ENCODE data around the gene OR2V2. TPM values are rescaled to one million over a fixed set of nuclear protein-coding genes. Genes with fewer than 3 reads are reported as not detected.
A peak's percentile ranks its signal among the peaks of the same experiment; 100 is the strongest.
"Not testable (repeated sequence)": the region's sequence is repeated elsewhere in the genome, so short reads cannot be mapped to it uniquely, and the experiment has no call there.

OR2V2 gene
- total RNA-seq, 1 experiment from 2014 or later, result not detected

DNA sequence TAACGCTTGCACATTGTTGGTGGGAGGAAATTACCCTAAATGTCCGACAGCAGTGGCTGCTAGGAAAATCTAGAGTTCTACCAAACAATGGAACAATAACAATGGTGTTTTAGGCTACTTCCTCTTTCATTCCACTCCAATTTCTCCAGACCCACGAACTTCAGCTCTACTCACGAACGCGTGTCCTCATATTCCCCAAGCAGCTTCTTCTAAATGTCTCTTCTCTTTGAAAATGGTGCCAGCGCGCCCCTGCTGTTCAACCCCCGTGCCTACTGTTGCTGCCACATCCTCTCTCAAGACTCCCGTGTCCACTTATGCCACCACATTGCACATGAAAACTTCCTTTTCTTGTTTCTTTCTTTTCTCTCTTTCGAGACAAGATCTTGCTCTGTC is 25.6 kb downstream of the OR2V2 start:
- H3K4me3 ChIP-seq (ENCODE audit: low read depth, low read length, poor library complexity, severe bottlenecking), result peak overlapping the region; percentile 20
- no peaks in the 10 kb centered on the region for H3K9me3 ChIP-seq (ENCODE audit: low read depth, low read length, poor library complexity, severe bottlenecking)
- no peaks in the 10 kb centered on the region for H3K4me1 ChIP-seq (ENCODE audit: insufficient read depth, low read length, poor library complexity, severe bottlenecking)
- H3K36me3 ChIP-seq (ENCODE audit: insufficient read depth, low read length, poor library complexity, severe bottlenecking), result no peaks in the 10 kb centered on the region
- intact Hi-C loops (cut with micrococcal nuclease; ENCODE audit: unreplicated experiment), result loop anchor here (1.0 kb wide), 1 partner anchor 11 kb away; no protein-coding TSS in a partner anchor
- H3K27ac ChIP-seq (ENCODE audit: low read depth, low read length, poor library complexity, severe bottlenecking), result no peak overlapping the region
- H3K27me3 ChIP-seq (replicated peaks; ENCODE audit: insufficient read depth, low read depth, low read length, poor library complexity), result no peaks in the 10 kb centered on the region
- ChIA-PET CTCF (no interaction called here), POLR2A (ENCODE audit: low non-redundant PET) (no interaction called here)
- TF ChIP-seq, protein P1, sequence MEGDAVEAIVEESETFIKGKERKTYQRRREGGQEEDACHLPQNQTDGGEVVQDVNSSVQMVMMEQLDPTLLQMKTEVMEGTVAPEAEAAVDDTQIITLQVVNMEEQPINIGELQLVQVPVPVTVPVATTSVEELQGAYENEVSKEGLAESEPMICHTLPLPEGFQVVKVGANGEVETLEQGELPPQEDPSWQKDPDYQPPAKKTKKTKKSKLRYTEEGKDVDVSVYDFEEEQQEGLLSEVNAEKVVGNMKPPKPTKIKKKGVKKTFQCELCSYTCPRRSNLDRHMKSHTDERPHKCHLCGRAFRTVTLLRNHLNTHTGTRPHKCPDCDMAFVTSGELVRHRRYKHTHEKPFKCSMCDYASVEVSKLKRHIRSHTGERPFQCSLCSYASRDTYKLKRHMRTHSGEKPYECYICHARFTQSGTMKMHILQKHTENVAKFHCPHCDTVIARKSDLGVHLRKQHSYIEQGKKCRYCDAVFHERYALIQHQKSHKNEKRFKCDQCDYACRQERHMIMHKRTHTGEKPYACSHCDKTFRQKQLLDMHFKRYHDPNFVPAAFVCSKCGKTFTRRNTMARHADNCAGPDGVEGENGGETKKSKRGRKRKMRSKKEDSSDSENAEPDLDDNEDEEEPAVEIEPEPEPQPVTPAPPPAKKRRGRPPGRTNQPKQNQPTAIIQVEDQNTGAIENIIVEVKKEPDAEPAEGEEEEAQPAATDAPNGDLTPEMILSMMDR (conservative IDR thresholded peaks at IDR 0.05; ENCODE audit: low read depth, low read length), result no peak
- no peak for TF ChIP-seq EZH2 (IDR thresholded peaks at IDR 0.05; ENCODE audit: borderline replicate concordance, low read depth, low read length, poor library complexity, severe bottlenecking)
- BruUV-seq (replicated peaks), result no TSS peak
- DNase-seq (ENCODE audit: low spot score), result no peak

DNA sequence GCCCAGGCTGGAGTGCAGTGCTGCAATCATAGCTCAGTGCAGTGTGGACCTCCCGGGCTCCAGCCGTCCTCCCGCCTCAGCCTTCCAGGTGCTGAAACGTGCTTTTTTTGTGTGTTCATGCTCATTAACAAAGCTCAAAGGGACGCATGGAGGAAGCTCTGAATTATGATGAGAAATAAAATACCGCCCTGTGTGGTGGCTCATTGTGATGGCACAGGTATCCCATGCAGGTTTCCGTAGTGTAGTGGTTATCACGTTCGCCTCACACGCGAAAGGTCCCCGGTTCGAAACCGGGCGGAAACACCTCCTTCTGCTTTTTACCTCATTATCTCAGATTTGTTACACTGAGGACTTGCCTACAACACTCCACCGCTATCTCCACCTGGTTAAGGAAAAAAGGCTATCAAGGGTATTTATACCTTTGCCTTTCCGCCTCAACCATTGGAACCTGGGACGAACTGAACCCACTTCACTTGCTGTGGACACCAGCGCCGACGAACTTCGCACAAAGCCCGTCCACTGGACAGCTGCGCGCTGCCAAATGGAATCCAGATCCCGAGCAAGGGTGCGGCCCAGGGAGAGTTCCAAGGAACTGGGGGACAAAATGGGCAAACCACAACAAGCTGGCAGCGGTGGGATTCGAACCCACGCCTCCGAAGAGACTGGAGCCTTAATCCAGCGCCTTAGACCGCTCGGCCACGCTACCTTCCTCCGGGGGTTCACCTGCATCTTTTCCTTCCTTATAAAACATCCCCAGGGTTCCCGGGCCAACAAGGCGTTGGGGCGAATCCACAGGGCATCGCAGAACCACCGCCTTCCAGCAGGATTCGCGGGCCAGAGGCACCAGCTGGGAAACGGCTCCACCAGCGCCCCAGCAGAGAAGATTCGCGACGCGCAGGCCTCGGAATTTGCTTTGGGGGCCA is 26.3 kb downstream of the OR2V2 start:
- intact Hi-C loops (cut with micrococcal nuclease; ENCODE audit: unreplicated experiment), result loop anchor here (1.0 kb wide), 1 partner anchor 11 kb away; no protein-coding TSS in a partner anchor
- Histone ChIP-seq H3K9me3 (ENCODE audit: low read depth, low read length, poor library complexity, severe bottlenecking) (no peaks in the 10 kb centered on the region), H3K4me3 (ENCODE audit: low read depth, low read length, poor library complexity, severe bottlenecking) (peak overlapping the region; percentile 20), H3K27ac (ENCODE audit: low read depth, low read length, poor library complexity, severe bottlenecking) (no peak overlapping the region), H3K36me3 (ENCODE audit: insufficient read depth, low read length, poor library complexity, severe bottlenecking) (no peaks in the 10 kb centered on the region), H3K27me3 (replicated peaks; ENCODE audit: insufficient read depth, low read depth, low read length, poor library complexity) (no peaks in the 10 kb centered on the region), H3K4me1 (ENCODE audit: insufficient read depth, low read length, poor library complexity, severe bottlenecking) (no peaks in the 10 kb centered on the region)
- ChIA-PET POLR2A (ENCODE audit: low non-redundant PET) (no interaction called here), CTCF (no interaction called here)
- TF ChIP-seq EZH2 (IDR thresholded peaks at IDR 0.05; ENCODE audit: borderline replicate concordance, low read depth, low read length, poor library complexity, severe bottlenecking), result no peak
- TF ChIP-seq, protein P1 (conservative IDR thresholded peaks at IDR 0.05; ENCODE audit: low read depth, low read length), result no peak
- BruUV-seq (replicated peaks), result no TSS peak
- DNase-seq (ENCODE audit: low spot score), result peak; percentile 56

DNA sequence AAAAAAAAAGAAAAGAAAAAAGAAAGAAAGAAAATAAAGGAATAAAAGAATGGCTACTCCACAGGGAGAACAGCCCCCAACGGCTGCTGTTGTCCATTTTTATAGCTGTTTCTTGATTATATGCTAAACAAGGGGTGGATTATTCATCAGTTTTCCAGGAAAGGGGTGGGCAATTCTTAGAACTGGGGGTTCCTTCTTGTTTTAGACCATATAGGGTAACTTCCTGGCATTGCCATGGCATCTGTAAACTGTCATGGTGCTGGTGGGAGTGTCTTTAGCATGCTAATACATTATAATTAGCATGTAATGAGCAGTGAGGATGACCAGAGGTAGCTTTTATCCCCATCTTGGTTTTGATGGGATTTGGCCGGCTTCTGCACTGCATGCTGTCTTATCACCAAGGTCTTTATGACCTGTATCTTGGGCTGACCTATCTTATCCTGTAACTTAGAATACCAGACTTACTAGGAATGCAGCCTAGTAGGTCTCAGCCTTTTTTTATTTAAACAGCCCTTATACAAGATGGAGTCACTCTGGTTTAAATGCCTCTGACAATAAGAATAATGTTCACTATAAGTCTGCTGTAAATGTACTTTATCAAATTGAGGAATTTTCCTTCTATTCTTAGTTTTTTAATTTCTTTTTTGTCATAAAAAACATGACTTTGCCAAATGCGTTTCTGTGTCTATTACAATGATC is 29.0 kb downstream of the OR2V2 start:
- TF ChIP-seq, protein P1 (conservative IDR thresholded peaks at IDR 0.05; ENCODE audit: low read depth, low read length), result no peak
- no peak for TF ChIP-seq EZH2 (IDR thresholded peaks at IDR 0.05; ENCODE audit: borderline replicate concordance, low read depth, low read length, poor library complexity, severe bottlenecking)
- Histone ChIP-seq H3K9me3 (ENCODE audit: low read depth, low read length, poor library complexity, severe bottlenecking) (no peaks in the 10 kb centered on the region), H3K36me3 (ENCODE audit: insufficient read depth, low read length, poor library complexity, severe bottlenecking) (no peaks in the 10 kb centered on the region), H3K27ac (ENCODE audit: low read depth, low read length, poor library complexity, severe bottlenecking) (no peak overlapping the region), H3K4me3 (ENCODE audit: low read depth, low read length, poor library complexity, severe bottlenecking) (no peak overlapping the region), H3K4me1 (ENCODE audit: insufficient read depth, low read length, poor library complexity, severe bottlenecking) (no peaks in the 10 kb centered on the region), H3K27me3 (replicated peaks; ENCODE audit: insufficient read depth, low read depth, low read length, poor library complexity) (no peaks in the 10 kb centered on the region)
- ChIA-PET POLR2A (ENCODE audit: low non-redundant PET) (no interaction called here), CTCF (no interaction called here)
- intact Hi-C loops (cut with micrococcal nuclease; ENCODE audit: unreplicated experiment), result no loop called here
- no peak for DNase-seq (ENCODE audit: low spot score)
- no TSS peak for BruUV-seq (replicated peaks)

DNA sequence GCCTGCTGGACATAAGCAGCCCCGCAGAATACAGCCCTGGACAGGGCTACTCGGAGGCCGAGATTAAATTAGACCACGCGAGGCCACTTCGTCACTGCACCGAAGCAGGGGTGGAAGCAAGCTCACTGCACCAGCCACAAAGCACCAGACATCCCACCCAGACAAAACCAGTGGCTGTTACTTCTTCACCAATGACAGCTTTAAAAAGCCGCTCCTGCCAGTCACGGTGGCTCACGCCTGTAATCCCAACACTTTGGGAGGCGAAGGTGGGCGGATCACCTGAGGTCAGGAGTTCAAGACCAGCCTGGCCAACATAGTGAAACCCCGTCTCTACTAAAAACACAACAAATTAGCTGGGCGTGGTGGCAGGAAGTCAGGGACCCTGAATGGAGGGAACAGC is 30.2 kb downstream of the OR2V2 start:
- CTCF ChIA-PET; BruUV-seq (replicated peaks); H3K4me3 ChIP-seq (ENCODE audit: low read depth, low read length, poor library complexity, severe bottlenecking); H3K9me3 ChIP-seq (ENCODE audit: low read depth, low read length, poor library complexity, severe bottlenecking); H3K27ac ChIP-seq (ENCODE audit: low read depth, low read length, poor library complexity, severe bottlenecking); H3K27me3 ChIP-seq (replicated peaks; ENCODE audit: insufficient read depth, low read depth, low read length, poor library complexity); H3K36me3 ChIP-seq (ENCODE audit: insufficient read depth, low read length, poor library complexity, severe bottlenecking); DNase-seq (ENCODE audit: low spot score); H3K4me1 ChIP-seq (ENCODE audit: insufficient read depth, low read length, poor library complexity, severe bottlenecking); intact Hi-C loops (cut with micrococcal nuclease; ENCODE audit: unreplicated experiment): not testable (repeated sequence)
- POLR2A ChIA-PET (ENCODE audit: low non-redundant PET), result interaction anchor here (0.7 kb wide), 1 partner anchor 9 kb away, joined by 4 read pairs; no protein-coding TSS in a partner anchor
